Thoracic aorta (tissue), 2 donors: ENCODE data around the gene BEST3. TPM values are rescaled to one million over a fixed set of nuclear protein-coding genes. Genes with fewer than 3 reads are reported as not detected.

Experiments used
- ATAC-seq: fragments of 150-250 bp; one replicate; pipeline ENCODE4 v1.8.0; 2017; ENCODE audit warnings: low read depth; ENCODE audit not compliant: insufficient number of reproducible peaks, low FRiP score
- DNase-seq: peaks from one replicate; pipeline ENCODE4 v3.0.0-alpha.2; 2020; ENCODE audit warnings: low spot score
- H3K27ac ChIP-seq, 2 donors: fragments of 200-600 bp; sonication (generic); 1 replicate in 1 of 2; 2 replicates in 1 of 2; pipeline ENCODE4 v1.5.1; 2016; ENCODE audit warnings: mild to moderate bottlenecking in 2 of 2, moderate library complexity in 2 of 2
- H3K27me3 ChIP-seq: fragments of 200-600 bp; sonication (generic); replicated peaks from 2 replicates; pipeline ENCODE4 v1.6.0; 2016; ENCODE audit warnings: mild to moderate bottlenecking; ENCODE audit not compliant: insufficient read depth
- H3K36me3 ChIP-seq: fragments of 200-600 bp; sonication (generic); one replicate; pipeline ENCODE4 v1.5.1; 2016
- H3K4me1 ChIP-seq, 2 donors: fragments of 200-600 bp; sonication (generic); 1 replicate in 1 of 2; 2 replicates in 1 of 2; pipeline versions ENCODE4 v1.5.1 to v1.6.0; 2016; ENCODE audit warnings: low read depth in 2 of 2, mild to moderate bottlenecking in 1 of 2; ENCODE audit not compliant: control insufficient read depth in 1 of 2
- H3K4me3 ChIP-seq: fragments of 200-600 bp; sonication (generic); 2 replicates; pipeline ENCODE4 v1.5.1; 2016; ENCODE audit warnings: mild to moderate bottlenecking
- H3K9me3 ChIP-seq: fragments of 200-600 bp; sonication (generic); 2 replicates; pipeline ENCODE4 v1.5.1; 2016
- total RNA-seq, 2 donors: library from RNA; depleted of rRNA; stranded (reverse); fragments of >200 nt; gene quantifications; one replicate each; pipeline versions ENCODE4 v1.1.0 to v1.2.3, GENCODE V29; 2016
- TF ChIP-seq, protein P1 (sequence below): fragments of 200-600 bp; sonication (generic); IDR thresholded peaks from one replicate; pipeline ENCODE4 v1.5.1; 2019; ENCODE audit warnings: antibody characterized with exemption

The BEST3 gene
- total RNA-seq, 2 donors from 2014 or later: not detected

DNA sequence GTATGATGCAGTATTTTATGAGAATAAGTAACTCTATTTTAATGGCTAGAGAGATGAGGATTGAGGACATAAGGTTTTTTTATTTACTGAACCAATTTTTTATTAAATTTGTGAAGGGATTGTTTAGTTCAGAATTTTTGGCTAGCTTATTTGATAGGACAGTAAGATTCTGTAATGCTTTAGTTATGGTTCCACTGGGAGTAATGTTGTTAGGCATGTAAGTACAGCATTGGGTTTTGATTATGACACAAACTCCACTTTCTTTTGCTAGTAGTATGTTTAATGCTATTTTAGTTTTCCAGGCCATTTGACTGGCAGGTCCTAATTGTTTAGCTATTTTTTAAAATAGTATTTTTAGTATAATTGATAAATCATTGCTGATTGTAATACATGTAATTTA lies 54.6 kb downstream of the BEST3 start:
- Histone ChIP-seq H3K9me3 (no peaks in the 10 kb centered on the region), H3K4me1 (no peaks in the 10 kb centered on the region), H3K27me3 (no peaks in the 10 kb centered on the region), H3K27ac (no peak overlapping the region), H3K4me3 (no peak overlapping the region), H3K36me3 (no peaks in the 10 kb centered on the region)
- no peak for DNase-seq
- TF ChIP-seq, protein P1, sequence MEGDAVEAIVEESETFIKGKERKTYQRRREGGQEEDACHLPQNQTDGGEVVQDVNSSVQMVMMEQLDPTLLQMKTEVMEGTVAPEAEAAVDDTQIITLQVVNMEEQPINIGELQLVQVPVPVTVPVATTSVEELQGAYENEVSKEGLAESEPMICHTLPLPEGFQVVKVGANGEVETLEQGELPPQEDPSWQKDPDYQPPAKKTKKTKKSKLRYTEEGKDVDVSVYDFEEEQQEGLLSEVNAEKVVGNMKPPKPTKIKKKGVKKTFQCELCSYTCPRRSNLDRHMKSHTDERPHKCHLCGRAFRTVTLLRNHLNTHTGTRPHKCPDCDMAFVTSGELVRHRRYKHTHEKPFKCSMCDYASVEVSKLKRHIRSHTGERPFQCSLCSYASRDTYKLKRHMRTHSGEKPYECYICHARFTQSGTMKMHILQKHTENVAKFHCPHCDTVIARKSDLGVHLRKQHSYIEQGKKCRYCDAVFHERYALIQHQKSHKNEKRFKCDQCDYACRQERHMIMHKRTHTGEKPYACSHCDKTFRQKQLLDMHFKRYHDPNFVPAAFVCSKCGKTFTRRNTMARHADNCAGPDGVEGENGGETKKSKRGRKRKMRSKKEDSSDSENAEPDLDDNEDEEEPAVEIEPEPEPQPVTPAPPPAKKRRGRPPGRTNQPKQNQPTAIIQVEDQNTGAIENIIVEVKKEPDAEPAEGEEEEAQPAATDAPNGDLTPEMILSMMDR: no peak
- ATAC-seq: no peak

DNA sequence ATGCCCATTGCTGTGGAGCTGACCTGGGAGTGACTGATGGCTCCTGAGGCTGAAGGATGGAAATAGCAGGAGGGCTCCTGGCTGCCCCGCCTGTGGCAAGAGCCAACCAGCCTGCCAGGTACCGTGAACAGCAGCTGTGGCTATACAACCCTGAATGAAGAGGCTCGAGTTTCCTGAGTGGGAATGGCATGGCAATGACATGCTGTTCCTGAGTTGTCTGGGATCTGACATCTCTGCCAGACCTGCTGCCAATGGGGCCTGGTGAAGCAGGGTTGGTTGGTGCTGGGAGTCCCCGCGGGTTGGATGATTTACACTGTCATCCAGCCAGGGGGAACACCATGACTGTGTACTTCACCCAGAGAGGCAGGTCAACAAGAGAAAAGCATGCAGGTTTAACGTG lies 56.6 kb downstream of the BEST3 start:
- Histone ChIP-seq H3K36me3 (no peaks in the 10 kb centered on the region), H3K4me1 (no peaks in the 10 kb centered on the region), H3K4me3 (no peak overlapping the region), H3K27me3 (no peaks in the 10 kb centered on the region), H3K9me3 (no peaks in the 10 kb centered on the region), H3K27ac (no peak overlapping the region)
- no peak for DNase-seq
- TF ChIP-seq, protein P1: no peak
- no peak for ATAC-seq

DNA sequence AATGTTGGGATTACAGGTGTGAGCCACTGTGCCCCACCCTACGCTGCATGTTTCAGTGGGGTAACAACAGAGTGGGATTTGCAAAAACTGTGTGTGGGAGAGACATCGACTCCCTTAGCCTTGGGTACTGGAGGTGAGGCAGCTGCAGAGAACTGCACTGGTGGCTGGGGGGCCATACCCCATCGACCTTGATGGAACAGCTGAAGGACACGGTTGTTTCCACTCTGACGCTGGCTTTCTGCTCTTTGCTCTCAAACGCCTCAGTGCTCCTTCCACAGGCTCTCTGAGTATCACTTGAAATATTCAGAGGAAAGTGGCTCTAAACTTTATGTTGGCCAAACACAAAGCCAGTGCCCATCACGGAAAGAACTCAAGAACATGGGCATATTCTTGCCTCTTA lies 57.6 kb downstream of the BEST3 start:
- TF ChIP-seq, protein P1: no peak
- Histone ChIP-seq H3K4me1 (no peaks in the 10 kb centered on the region), H3K27me3 (no peaks in the 10 kb centered on the region), H3K4me3 (no peak overlapping the region), H3K27ac (no peak overlapping the region), H3K9me3 (no peaks in the 10 kb centered on the region), H3K36me3 (no peaks in the 10 kb centered on the region)
- ATAC-seq (no peak), DNase-seq (no peak)

DNA sequence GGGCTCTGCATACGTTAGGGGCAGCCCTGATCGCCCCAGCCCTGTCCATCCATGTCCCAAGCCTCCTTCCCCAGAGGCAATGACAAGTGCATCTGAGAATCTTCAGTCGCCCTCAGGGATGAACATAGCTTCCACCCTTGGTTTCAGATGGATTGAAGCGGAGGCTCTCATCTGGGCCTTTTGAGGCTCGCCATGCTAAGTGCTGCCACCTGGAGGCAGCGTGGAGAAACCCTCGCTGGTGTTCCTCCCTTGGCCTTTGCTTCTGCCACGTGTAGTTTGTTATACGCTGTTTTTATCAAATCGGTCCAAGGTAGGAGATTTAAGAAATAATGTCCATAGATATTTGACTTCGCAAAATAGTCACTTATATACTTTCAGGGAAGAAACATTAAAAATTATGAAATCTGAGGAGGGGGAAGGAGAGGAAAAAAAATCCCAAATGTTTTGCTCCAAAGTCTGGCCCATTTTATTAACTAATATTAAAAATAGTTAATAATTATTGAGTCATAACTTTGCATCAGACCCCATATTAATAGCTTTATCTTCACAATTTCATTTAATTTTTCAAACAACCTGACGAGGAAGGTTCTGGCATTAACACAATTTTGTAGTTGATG lies 59.6 kb downstream of the BEST3 start:
- H3K36me3 ChIP-seq: no peaks in the 10 kb centered on the region
- no peaks in the 10 kb centered on the region for H3K4me1 ChIP-seq
- DNase-seq (no peak), ATAC-seq (peak; percentile 62)
- no peaks in the 10 kb centered on the region for H3K9me3 ChIP-seq
- no peak overlapping the region for H3K4me3 ChIP-seq
- TF ChIP-seq, protein P1: peak; percentile 74
- no peaks in the 10 kb centered on the region for H3K27me3 ChIP-seq
- no peak overlapping the region for H3K27ac ChIP-seq

DNA sequence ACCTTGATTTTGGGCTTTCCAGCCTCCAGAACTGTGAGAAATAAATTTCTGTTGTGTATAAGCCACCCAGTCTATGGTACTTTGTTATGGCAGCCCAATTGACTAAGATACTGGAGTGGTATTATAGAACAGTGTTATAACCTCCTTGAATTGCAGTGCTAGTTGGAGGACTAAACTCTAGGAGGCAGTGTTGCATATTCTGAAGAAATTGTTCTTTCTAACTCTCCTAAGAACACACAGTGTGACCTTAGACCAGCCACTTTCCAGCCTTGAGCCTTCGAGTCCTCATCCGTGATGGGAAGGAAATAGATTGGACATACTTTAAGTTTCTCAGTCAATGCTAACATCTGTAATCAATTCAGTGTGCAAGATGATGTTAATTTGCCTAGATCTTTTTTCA lies 66.0 kb downstream of the BEST3 start:
- TF ChIP-seq, protein P1: no peak
- H3K4me1 ChIP-seq: no peaks in the 10 kb centered on the region
- H3K36me3 ChIP-seq: no peaks in the 10 kb centered on the region
- ATAC-seq (no peak), DNase-seq (no peak)
- no peak overlapping the region for H3K4me3 ChIP-seq
- no peaks in the 10 kb centered on the region for H3K9me3 ChIP-seq
- H3K27ac ChIP-seq: no peak overlapping the region
- no peaks in the 10 kb centered on the region for H3K27me3 ChIP-seq
